T-helper 1 cell treated with Interleukin-12 subunit alpha and Interleukin-12 subunit beta and Interleukin-4 antibody, amounts not matched to agents 30 ng/mL and 1 ng/mL, for 36 hours (primary cell): ENCODE measurements around the gene IGFN1. TPM values are rescaled to one million over a fixed set of nuclear protein-coding genes. Genes with fewer than 3 reads are reported as not detected.

Experiments
- intact Hi-C: fragments of 100-400 bp; cut with micrococcal nuclease; formaldehyde crosslinking; loops from one replicate; pipeline ENCODE4 v1.15.1; 2024
- total RNA-seq: library from RNA; stranded (reverse); gene quantifications from 2 replicates; pipeline ENCODE4 v1.2.3, GENCODE V29; 2022

Gene IGFN1
- total RNA-seq, result not detected in 2 replicates

GRCh38 chr1:201190624-201191051, at the start of gene IGFN1:
TSS of gene IGFN1 (plus strand) at chr1:201190824. CDS start at chr1:201193294, 2,470 bp downstream.
- intact Hi-C loops, result no loop called here

- intact Hi-C loops, result no loop called here
Observed at GRCh38 chr1:201140941-201141260, 49.7 kb upstream of the IGFN1 start.

GRCh38 chr1:201141418-201141817, 49.2 kb upstream of the IGFN1 start:
- intact Hi-C loops, result no loop called here

GRCh38 chr1:201142011-201142848, 48.4 kb upstream of the IGFN1 start:
- intact Hi-C loops, result no loop called here

- intact Hi-C loops, result no loop called here
Observed at GRCh38 chr1:201142849-201143725, 47.5 kb upstream of the IGFN1 start.

- intact Hi-C loops, result no loop called here
Observed at GRCh38 chr1:201143726-201144635, 46.6 kb upstream of the IGFN1 start.

- intact Hi-C loops, result no loop called here
Observed at GRCh38 chr1:201144701-201145100, 45.9 kb upstream of the IGFN1 start.

- intact Hi-C loops, result no loop called here
Observed at GRCh38 chr1:201145132-201145531, 45.5 kb upstream of the IGFN1 start.

- intact Hi-C loops, result no loop called here
Observed at GRCh38 chr1:201145816-201146215, 44.8 kb upstream of the IGFN1 start.

- intact Hi-C loops, result no loop called here
Observed at GRCh38 chr1:201146626-201147390, 43.8 kb upstream of the IGFN1 start.

GRCh38 chr1:201147396-201148015, 43.1 kb upstream of the IGFN1 start:
- intact Hi-C loops, result no loop called here

GRCh38 chr1:201149400-201149799, 41.2 kb upstream of the IGFN1 start:
- intact Hi-C loops, result loop anchor here (1.0 kb wide), 2 partner anchors 36 to 74 kb away; no protein-coding TSS in a partner anchor

GRCh38 chr1:201153474-201154388, 36.9 kb upstream of the IGFN1 start:
- intact Hi-C loops, result loop anchor here (1.0 to 5.0 kb wide), 8 partner anchors 17 to 676 kb away; partner anchors contain the start of genes DDX59, IPO9, KIF14 and KIF21B

- intact Hi-C loops, result loop anchor here (1.0 to 5.0 kb wide), 8 partner anchors 16 to 675 kb away; partner anchors contain the start of genes DDX59, IPO9, KIF14 and KIF21B
Observed at GRCh38 chr1:201154389-201155165, 36.0 kb upstream of the IGFN1 start, which contains the start of gene TMEM9. TSS of gene TMEM9 (minus strand) at chr1:201154474. CDS start at chr1:201153923, 551 bp downstream.

- intact Hi-C loops, result loop anchor here (2.0 kb wide), 1 partner anchor 325 kb away; no protein-coding TSS in a partner anchor
Observed at GRCh38 chr1:201155354-201155753, 35.3 kb upstream of the IGFN1 start.

- intact Hi-C loops, result no loop called here
Observed at GRCh38 chr1:201156346-201156745, 34.3 kb upstream of the IGFN1 start.

GRCh38 chr1:201156819-201157218, 33.8 kb upstream of the IGFN1 start:
- intact Hi-C loops, result no loop called here

GRCh38 chr1:201157949-201158348, 32.7 kb upstream of the IGFN1 start:
- intact Hi-C loops, result no loop called here
